Stimulated activated CD4-positive, alpha-beta T cell treated with anti-CD3 and anti-CD28 coated beads, TNF-alpha, amount 100 ng/mL, for 24 hours (primary cell): ENCODE data around the gene DDX54.
"Not testable (repeated sequence)": the region's sequence is repeated elsewhere in the genome, so short reads cannot be mapped to it uniquely, and the experiment has no call there.

Experiments used
- DNase-seq, 3 experiments: peaks; one replicate each; pipeline ENCODE4 v3.0.0-alpha.2; 2020; ENCODE audit warnings: low read depth in 3 of 3

Gene DDX54

DNA sequence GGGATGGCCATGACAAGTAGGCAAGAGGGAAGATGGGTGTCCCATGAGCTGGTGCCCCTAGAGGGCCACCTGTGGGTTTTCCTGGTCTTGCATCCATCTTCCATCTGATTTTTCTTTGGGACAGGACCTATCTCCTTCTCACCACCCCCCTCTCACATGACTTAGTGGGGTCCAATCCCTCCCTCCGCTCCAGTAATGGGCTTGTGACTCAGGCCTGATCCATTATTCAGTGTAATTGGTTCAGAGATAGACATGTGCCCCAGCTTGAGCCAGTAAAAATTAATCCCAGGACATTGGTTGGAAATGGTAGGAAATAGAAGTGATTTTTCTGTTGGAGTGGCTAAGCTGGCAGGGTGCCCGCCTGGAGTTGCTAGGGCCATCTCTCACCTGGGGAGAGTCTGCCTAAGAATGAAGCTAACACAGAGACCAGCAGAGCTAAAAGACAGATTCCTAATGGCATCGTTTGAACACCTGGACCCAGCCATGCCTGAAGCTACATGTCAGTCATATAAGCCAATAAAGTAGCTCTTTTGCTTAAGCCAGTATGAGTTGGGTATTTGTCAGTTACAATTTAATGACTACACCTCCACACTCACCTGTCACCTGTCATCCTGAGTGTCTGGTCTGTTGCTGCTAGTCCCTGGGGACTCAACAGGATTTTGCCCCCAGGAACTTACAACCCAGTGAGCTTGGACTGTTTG, 64.5 kb downstream of the DDX54 start:
- DNase-seq = no peak

GRCh38 chr12:113119980-113120669, 65.2 kb downstream of the DDX54 start:
- no peak for DNase-seq

DNA sequence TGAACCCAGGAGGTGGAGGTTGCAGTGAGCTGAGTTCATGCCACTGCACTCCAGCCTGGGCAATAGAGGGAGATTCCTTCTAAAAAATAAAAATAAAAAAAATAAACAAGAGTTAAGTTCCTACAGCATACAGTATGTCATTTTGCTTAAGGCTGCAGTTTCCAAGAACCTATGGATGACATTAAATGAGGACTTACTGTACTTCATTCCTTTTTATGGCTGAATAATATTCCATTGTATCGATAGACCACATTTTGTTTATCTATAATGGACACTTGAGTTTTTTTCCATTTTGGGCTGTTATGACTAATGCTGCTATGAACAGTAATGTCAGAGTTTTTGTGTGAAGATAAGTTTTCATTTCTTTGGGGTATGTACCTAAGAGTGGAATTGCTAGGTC, 67.1 kb downstream of the DDX54 start:
- DNase-seq = no peak

- not testable (repeated sequence) for DNase-seq
Measured at GRCh38 chr12:113117684-113118083, 67.6 kb downstream of the DDX54 start.

DNA sequence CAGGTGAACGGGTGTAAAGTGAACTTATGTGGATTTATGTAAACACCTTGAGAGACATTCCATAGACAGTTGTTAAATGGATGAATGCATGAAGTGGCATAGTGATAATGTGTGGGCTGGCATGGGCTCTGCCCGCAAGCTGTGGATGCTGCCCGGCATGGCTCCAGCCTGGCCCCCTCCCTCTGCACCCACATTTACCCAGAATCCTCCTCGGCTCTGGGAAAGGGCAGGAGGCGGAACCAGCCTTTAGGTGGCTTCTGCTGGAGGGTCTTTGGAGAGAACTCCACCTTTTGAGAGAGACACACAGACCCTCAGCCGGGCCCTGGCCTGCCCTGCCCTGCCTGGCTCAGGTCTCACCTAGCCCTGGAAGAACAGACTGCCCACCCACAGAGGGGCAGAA, 68.4 kb downstream of the DDX54 start:
- no peak for DNase-seq

GRCh38 chr12:113115455-113116126, 69.7 kb downstream of the DDX54 start:
- DNase-seq = no peak

- no peak for DNase-seq
Measured at GRCh38 chr12:113114447-113115178, 70.7 kb downstream of the DDX54 start.

GRCh38 chr12:113113397-113113796, 71.9 kb downstream of the DDX54 start:
- DNase-seq = no peak

DNA sequence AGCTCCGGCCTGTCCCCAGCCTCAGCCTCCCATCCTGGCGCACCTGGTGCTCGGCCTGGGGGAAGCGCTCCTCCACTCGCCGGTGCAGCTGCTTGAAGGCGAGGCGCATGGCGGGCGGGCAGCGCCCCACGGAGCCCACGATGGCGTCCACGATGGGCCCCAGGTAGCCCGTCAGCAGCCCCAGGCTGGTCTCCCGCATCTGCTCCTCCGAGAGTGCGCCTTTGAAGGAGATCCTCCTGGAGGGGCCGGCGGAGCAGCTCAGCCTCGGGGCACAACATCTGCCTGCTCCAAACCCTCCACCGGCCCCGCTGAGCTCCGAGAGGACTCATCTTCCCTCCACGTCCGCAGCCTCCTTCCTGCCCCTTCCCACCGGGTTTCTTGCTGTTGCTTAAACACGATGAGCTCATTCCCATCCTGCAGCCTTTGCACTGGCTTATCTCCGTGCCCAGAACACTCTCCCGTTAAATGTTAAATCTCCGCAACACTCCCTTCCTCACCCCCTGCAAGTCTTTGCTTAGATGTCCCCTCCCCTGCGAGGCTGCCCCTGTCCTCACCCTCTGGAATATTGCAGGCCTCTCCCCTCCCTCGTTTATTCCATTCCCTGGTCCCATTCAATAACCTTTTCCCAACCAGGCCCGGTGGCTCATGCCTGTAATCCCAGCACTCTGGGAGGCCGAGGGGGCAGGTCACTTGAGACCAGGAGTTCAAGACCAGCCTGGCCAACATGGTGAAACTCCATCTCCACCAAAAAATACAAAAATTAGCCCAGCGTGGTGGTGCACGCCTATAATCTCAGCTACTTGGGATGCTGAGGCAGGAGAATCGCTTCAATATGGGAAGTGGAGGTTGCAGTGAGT, 73.0 kb downstream of the DDX54 start:
- no peak for DNase-seq

GRCh38 chr12:113111247-113111646, 74.0 kb downstream of the DDX54 start:
- DNase-seq = no peak

DNA sequence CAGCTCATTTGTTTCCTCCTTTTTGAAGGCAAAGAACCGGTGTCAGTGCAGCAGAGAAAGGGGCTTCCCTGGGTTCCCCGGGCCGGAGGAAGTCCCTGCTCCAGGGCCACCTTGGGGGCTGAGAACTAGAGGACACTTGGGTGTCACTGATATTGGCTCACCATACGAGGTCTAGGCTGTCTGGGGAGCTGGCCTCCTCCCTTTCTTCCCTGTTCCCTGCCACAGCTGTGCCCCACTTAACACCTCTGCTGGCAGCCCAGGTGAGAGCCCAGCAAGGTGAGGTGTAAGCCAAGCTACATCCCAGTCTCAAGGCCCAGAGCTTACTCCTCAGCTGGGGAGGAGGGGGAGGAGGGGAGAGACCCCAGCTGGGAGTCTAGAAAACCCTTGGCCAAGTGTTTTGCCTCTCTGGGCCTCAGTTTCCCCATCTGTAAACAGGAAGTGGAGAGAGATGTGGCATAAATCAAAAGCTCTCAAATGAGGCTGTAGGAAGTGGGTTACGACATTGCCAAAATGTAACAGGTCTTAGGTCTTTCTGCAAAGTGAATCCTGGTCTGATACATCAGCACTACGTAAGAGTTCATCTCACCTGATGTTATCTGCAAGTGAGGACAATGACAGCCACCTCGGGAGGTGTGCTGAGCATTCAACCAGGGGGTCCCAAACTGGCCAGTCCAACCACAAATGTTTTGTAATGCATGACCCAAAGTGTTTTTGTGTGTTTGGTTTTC, 75.2 kb downstream of the DDX54 start:
- no peak for DNase-seq

GRCh38 chr12:113109360-113109759, 75.9 kb downstream of the DDX54 start:
- no peak for DNase-seq

DNA sequence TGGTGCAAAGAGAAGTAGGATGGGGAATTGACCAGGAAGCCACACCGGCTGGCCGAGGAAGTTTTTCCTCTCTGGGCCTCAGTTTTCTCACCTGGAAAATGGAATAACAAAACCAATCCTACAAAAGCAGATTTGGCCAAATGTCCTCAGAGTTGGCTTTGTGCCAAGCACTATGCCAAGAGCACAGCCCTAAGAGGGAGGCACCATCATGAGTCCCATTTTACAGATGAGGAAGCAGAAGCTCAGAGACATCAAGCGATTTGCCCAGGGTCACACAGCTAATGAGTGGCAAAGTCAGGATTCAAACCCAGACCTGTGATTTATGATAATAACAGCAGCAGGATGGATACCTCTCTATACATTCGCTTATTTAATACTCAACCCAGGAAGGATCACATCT, 77.0 kb downstream of the DDX54 start:
- no peak for DNase-seq
